T-helper 22 cell (primary cell): ENCODE measurements around the gene LARP1.
"Not testable (repeated sequence)": the region's sequence is repeated elsewhere in the genome, so short reads cannot be mapped to it uniquely, and the experiment has no call there.

Source experiments
- DNase-seq: peaks from one replicate; pipeline ENCODE4 v3.0.0-alpha.2; 2020; ENCODE audit warnings: low read depth

LARP1 gene

GRCh38 chr5:154735362-154735761 is 19.8 kb upstream of the LARP1 start:
- DNase-seq, result not testable (repeated sequence)

- DNase-seq, result not testable (repeated sequence)
Observed at GRCh38 chr5:154736372-154736771, 18.8 kb upstream of the LARP1 start.

GRCh38 chr5:154737667-154738320 is 17.4 kb upstream of the LARP1 start:
- DNase-seq, result no peak

GRCh38 chr5:154740483-154740882 is 14.7 kb upstream of the LARP1 start:
- DNase-seq, result no peak

GRCh38 chr5:154740957-154741356 is 14.2 kb upstream of the LARP1 start:
- DNase-seq, result no peak

- no peak for DNase-seq
Observed at GRCh38 chr5:154741415-154741814, 13.8 kb upstream of the LARP1 start.

GRCh38 chr5:154743812-154744211 is 11.4 kb upstream of the LARP1 start:
- DNase-seq, result no peak

GRCh38 chr5:154745349-154745748 is 9.8 kb upstream of the LARP1 start:
- DNase-seq, result no peak

- no peak for DNase-seq
Observed at GRCh38 chr5:154749491-154749890, 5.7 kb upstream of the LARP1 start.

GRCh38 chr5:154750641-154751040 is 4.5 kb upstream of the LARP1 start:
- DNase-seq, result not testable (repeated sequence)

GRCh38 chr5:154751854-154752253 is 3.3 kb upstream of the LARP1 start:
- no peak for DNase-seq

GRCh38 chr5:154753792-154754191 is 1.4 kb upstream of the LARP1 start:
- DNase-seq, result no peak

- peak; percentile 99 for DNase-seq
Observed at GRCh38 chr5:154754460-154755360, 467 bp upstream of the LARP1 start.

- peak; percentile 11 for DNase-seq
Observed at GRCh38 chr5:154756009-154756867, 1.1 kb downstream of the LARP1 start.

GRCh38 chr5:154756868-154757813 is 2.0 kb downstream of the LARP1 start:
- peak; percentile 30 for DNase-seq

GRCh38 chr5:154757814-154758406 is 2.7 kb downstream of the LARP1 start:
- DNase-seq, result peak; percentile 49

- DNase-seq, result no peak
Observed at GRCh38 chr5:154758493-154758892, 3.3 kb downstream of the LARP1 start.

GRCh38 chr5:154758977-154759376 is 3.8 kb downstream of the LARP1 start:
- no peak for DNase-seq

GRCh38 chr5:154759868-154760267 is 4.7 kb downstream of the LARP1 start:
- DNase-seq, result not testable (repeated sequence)

GRCh38 chr5:154761046-154761736 is 6.0 kb downstream of the LARP1 start:
- DNase-seq, result no peak
